Hepatocyte (in vitro differentiated cells): Measurements from ENCODE around the gene HDDC3. TPM values are rescaled to one million over a fixed set of nuclear protein-coding genes. Genes with fewer than 3 reads are reported as not detected.

Experiments
- DNase-seq: peaks from one replicate; pipeline ENCODE4 v3.0.0-alpha.2; 2016; ENCODE audit warnings: low spot score
- H2AFZ ChIP-seq: fragments of 200-600 bp; sonication (generic); 2 replicates; pipeline ENCODE4 v1.6.0; 2016; ENCODE audit warnings: antibody characterized with exemption, mild to moderate bottlenecking
- H3K27ac ChIP-seq: fragments of 200-600 bp; sonication (generic); 2 replicates; pipeline ENCODE4 v1.5.1; 2016; ENCODE audit warnings: mild to moderate bottlenecking
- H3K27me3 ChIP-seq: fragments of 200-600 bp; sonication (generic); 2 replicates; pipeline ENCODE4 v1.6.1; 2016
- H3K36me3 ChIP-seq: fragments of 200-600 bp; sonication (generic); replicated peaks from 2 replicates; pipeline ENCODE4 v1.5.1; 2016; ENCODE audit warnings: low read depth; ENCODE audit not compliant: insufficient read depth
- H3K4me1 ChIP-seq: fragments of 200-600 bp; sonication (generic); 2 replicates; pipeline ENCODE4 v1.5.1; 2016; ENCODE audit warnings: mild to moderate bottlenecking, moderate library complexity; ENCODE audit not compliant: insufficient read depth
- H3K4me2 ChIP-seq: fragments of 200-600 bp; sonication (generic); 2 replicates; pipeline ENCODE4 v1.6.0; 2016
- H3K4me3 ChIP-seq: fragments of 200-600 bp; sonication (generic); 2 replicates; pipeline ENCODE4 v1.5.1; 2016; ENCODE audit warnings: mild to moderate bottlenecking
- H3K79me2 ChIP-seq: fragments of 200-600 bp; sonication (generic); 2 replicates; pipeline ENCODE4 v1.6.0; 2017; ENCODE audit warnings: mild to moderate bottlenecking
- H3K9me2 ChIP-seq: fragments of 200-600 bp; sonication (generic); replicated peaks from 2 replicates; pipeline ENCODE4 v1.6.0; 2017; ENCODE audit warnings: mild to moderate bottlenecking; ENCODE audit not compliant: insufficient read depth
- H3K9me3 ChIP-seq: fragments of 200-600 bp; sonication (generic); 2 replicates; pipeline ENCODE4 v1.5.1; 2016; ENCODE audit warnings: low read depth, mild to moderate bottlenecking
- H4K20me1 ChIP-seq: fragments of 200-600 bp; sonication (generic); 2 replicates; pipeline ENCODE4 v1.6.0; 2016; ENCODE audit warnings: mild to moderate bottlenecking; ENCODE audit not compliant: insufficient read depth, poor library complexity, severe bottlenecking
- EZH2 ChIP-seq: fragments of 200-600 bp; sonication (generic); IDR thresholded peaks from 2 replicates; pipeline ENCODE4 v1.6.1; 2016; ENCODE audit warnings: antibody characterized with exemption, mild to moderate bottlenecking, borderline replicate concordance
- EZH2phosphoT487 ChIP-seq: fragments of 200-600 bp; sonication (generic); IDR thresholded peaks from one replicate; pipeline ENCODE4 v1.6.1; 2018; ENCODE audit warnings: antibody characterized with exemption, mild to moderate bottlenecking, low read depth, moderate library complexity; ENCODE audit not compliant: unreplicated experiment, severe bottlenecking
- WGBS: methylation state at CpG from one replicate; pipeline ENCODE4 v1.1.6; 2016; ENCODE audit warnings: low lambda C conversion rate; ENCODE audit errors: missing lambda C conversion rate; 5-methylcytosine and 5-hydroxymethylcytosine counted together
- polyA plus RNA-seq: library from polyadenylated mRNA; unstranded; fragments of >200 nt; fragmentation: Nextera tagmentation; extraction: Ambion mirVana; gene quantifications from 2 replicates; pipeline ENCODE4 v1.2.1, GENCODE V29; 2016
- total RNA-seq: library from RNA; depleted of rRNA; stranded (reverse); fragments of >200 nt; gene quantifications from 2 replicates; pipeline ENCODE4 v1.2.3, GENCODE V29; 2014
- TF ChIP-seq, protein P1 (sequence below): fragments of 200-600 bp; sonication (generic); IDR thresholded peaks from 2 replicates; pipeline ENCODE4 v1.5.1; 2016; ENCODE audit warnings: antibody characterized with exemption, mild to moderate bottlenecking; ENCODE audit not compliant: poor library complexity

The HDDC3 gene
- total and polyA plus RNA-seq, 2 experiments from 2014 or later = 15.4 to 20.0 TPM

- H2AFZ ChIP-seq = no peak overlapping the region
- no peak overlapping the region for H3K27ac ChIP-seq
- DNase-seq = no peak
- H3K27me3 ChIP-seq = no peaks in the 10 kb centered on the region
- TF ChIP-seq EZH2 (no peak), EZH2phosphoT487 (no peak)
- TF ChIP-seq, protein P1, sequence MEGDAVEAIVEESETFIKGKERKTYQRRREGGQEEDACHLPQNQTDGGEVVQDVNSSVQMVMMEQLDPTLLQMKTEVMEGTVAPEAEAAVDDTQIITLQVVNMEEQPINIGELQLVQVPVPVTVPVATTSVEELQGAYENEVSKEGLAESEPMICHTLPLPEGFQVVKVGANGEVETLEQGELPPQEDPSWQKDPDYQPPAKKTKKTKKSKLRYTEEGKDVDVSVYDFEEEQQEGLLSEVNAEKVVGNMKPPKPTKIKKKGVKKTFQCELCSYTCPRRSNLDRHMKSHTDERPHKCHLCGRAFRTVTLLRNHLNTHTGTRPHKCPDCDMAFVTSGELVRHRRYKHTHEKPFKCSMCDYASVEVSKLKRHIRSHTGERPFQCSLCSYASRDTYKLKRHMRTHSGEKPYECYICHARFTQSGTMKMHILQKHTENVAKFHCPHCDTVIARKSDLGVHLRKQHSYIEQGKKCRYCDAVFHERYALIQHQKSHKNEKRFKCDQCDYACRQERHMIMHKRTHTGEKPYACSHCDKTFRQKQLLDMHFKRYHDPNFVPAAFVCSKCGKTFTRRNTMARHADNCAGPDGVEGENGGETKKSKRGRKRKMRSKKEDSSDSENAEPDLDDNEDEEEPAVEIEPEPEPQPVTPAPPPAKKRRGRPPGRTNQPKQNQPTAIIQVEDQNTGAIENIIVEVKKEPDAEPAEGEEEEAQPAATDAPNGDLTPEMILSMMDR = no peak
- no peaks in the 10 kb centered on the region for H4K20me1 ChIP-seq
- H3K9me3 ChIP-seq = no peaks in the 10 kb centered on the region
- H3K4me1 ChIP-seq = peaks cover 14% of the 10 kb centered on the region
- H3K36me3 ChIP-seq = no peaks in the 10 kb centered on the region
- no peak overlapping the region for H3K4me2 ChIP-seq
- H3K4me3 ChIP-seq = no peak overlapping the region
- H3K9me2 ChIP-seq = no peaks in the 10 kb centered on the region
- WGBS = 94% methylated on average over 20 of the region's 20 CpGs
- peaks cover 3% of the 10 kb centered on the region for H3K79me2 ChIP-seq
Measured at GRCh38 chr15:90960298-90961091, 28.1 kb upstream of the HDDC3 start.

GRCh38 chr15:90959894-90960293 lies 27.5 kb upstream of the HDDC3 start:
- Histone ChIP-seq H3K4me3 (no peak overlapping the region), H3K27me3 (no peaks in the 10 kb centered on the region), H3K4me1 (peaks cover 17% of the 10 kb centered on the region), H4K20me1 (no peaks in the 10 kb centered on the region), H3K79me2 (peaks cover 3% of the 10 kb centered on the region), H3K27ac (no peak overlapping the region), H3K36me3 (no peaks in the 10 kb centered on the region), H3K9me2 (no peaks in the 10 kb centered on the region), H3K4me2 (no peak overlapping the region), H2AFZ (no peak overlapping the region), H3K9me3 (no peaks in the 10 kb centered on the region)
- no peak for DNase-seq
- 89% methylated on average over 5 of the region's 5 CpGs for WGBS
- no peak for TF ChIP-seq EZH2
- TF ChIP-seq, protein P1 = no peak
- TF ChIP-seq EZH2phosphoT487 = no peak

- Histone ChIP-seq H3K27me3 (no peaks in the 10 kb centered on the region), H3K9me3 (no peaks in the 10 kb centered on the region), H3K9me2 (no peaks in the 10 kb centered on the region), H3K36me3 (no peaks in the 10 kb centered on the region), H3K4me3 (no peak overlapping the region), H2AFZ (no peak overlapping the region), H3K79me2 (peaks cover 3% of the 10 kb centered on the region), H3K27ac (no peak overlapping the region), H3K4me2 (no peak overlapping the region), H3K4me1 (peaks cover 17% of the 10 kb centered on the region), H4K20me1 (no peaks in the 10 kb centered on the region)
- WGBS = 91% methylated on average over 8 of the region's 8 CpGs
- DNase-seq = no peak
- TF ChIP-seq EZH2phosphoT487 (no peak), EZH2 (no peak)
- TF ChIP-seq, protein P1 = no peak
Measured at GRCh38 chr15:90959028-90959595, 26.8 kb upstream of the HDDC3 start.
